ENCODE data around the gene ZNF232.
"Not testable (repeated sequence)": the region's sequence is repeated elsewhere in the genome, so short reads cannot be mapped to it uniquely, and the experiment has no call there.

Gene ZNF232

DNA sequence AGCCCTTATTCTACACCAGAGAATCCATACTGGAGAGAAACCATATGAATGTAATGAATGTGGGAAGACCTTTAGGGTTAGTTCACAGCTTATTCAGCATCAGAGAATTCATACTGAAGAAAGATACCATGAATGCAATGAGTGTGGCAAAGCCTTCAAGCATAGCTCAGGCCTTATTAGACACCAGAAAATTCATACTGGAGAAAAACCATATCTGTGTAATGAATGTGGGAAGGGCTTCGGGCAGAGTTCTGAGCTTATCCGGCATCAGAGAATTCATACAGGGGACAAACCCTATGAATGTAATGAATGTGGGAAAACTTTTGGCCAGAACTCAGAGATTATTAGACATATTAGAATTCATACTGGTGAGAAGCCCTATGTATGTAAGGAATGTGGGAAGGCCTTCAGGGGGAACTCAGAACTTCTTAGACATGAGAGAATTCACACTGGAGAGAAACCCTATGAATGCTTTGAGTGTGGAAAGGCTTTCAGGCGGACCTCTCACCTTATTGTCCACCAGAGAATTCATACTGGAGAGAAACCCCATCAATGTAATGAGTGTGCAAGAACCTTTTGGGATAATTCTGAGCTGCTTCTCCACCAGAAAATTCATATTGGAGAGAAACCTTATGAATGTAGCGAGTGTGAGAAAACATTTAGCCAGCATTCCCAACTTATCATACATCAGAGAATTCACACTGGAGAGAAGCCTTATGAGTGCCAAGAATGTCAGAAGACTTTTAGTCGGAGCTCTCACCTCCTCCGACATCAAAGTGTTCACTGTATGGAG is 19.3 kb downstream of the ZNF232 start:
- Mint-ChIP-seq H3K36me3 (peaks cover 73% of the 10 kb centered on the region), H3K27me3 (peaks cover 14% of the 10 kb centered on the region), H3K9me3 (peaks cover 85% of the 10 kb centered on the region), H3K27ac (no peak overlapping the region), H3K4me3 (no peak overlapping the region), H3K4me1 (peaks cover 4% of the 10 kb centered on the region)
- CTCF ChIA-PET, result no interaction called here
- no peak for DNase-seq

DNA sequence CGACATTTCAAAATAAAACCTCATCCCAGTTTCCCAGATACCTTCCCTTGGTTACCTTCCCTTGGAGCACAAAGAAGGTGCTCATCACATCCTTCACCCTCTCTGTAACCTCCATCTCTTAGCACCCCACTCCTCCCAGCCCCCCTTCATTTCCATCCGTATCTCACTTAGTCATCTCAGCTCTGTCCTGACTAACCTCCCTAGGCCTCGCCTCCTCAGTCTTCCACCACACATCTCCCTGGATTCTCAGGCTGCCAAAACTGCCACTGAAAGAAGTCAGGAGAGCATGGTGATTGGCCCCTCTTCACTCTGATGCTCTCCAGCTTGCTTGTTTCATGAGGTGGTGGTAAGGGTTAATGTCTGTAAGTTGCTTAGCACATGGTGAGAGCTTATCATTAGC is 31.1 kb downstream of the ZNF232 start:
- peaks cover 34% of the 10 kb centered on the region for H3K9me3 Mint-ChIP-seq
- CTCF ChIA-PET, result no interaction called here
- no peak overlapping the region for H3K4me3 Mint-ChIP-seq
- peaks cover 23% of the 10 kb centered on the region for H3K4me1 Mint-ChIP-seq
- peaks cover 6% of the 10 kb centered on the region for H3K27me3 Mint-ChIP-seq
- H3K36me3 Mint-ChIP-seq, result peaks cover 40% of the 10 kb centered on the region
- no peak for DNase-seq
- no peak overlapping the region for H3K27ac Mint-ChIP-seq

DNA sequence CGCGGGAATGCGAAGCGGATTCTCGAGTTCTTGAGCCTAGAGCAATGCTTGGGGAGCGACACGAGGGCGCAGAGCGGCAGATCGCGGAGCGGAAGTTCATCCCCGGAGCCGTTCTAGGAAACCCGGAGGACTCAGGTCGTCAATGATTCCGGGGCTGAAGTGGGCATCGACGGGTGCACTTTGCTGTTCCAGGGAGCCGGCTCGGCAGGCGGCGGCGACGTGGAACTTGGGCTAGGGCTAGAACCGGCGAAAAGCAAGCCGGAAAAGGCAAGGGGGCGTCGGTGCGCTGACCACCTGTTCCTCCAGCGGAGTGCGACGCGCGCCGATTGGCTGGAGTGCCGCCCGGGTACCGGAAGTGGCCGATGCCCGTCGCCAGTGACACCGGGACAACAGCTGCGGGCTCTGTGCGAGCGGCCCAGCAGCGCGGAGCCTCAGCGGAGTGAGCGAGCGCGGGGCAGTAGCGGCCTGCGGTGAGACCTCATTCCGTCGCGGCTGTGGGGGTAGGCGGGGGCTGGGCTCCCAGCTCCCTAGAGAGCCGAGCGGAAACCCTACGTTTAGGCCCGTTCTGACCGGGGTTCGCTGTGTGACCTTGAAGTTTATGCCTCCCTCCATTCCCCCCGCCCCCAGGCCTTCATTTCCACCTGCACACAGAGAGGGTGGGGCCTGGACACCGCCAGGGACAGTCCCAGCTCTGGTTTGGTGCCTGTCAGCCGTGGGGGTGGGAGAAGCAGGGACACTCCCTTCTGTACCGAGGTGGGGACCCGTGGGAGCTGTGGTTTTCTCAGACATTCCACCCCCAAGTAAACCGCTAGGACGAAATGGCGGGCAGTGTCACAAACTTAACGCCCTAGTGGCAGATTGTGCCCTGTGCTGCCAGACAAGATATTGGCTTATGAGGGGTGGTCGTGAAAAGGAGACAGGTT is 33.3 kb downstream of the ZNF232 start, which contains the start of gene ZFP3:
TSS of gene ZFP3 (plus strand) at position 362 of the 923 bp plus-strand sequence. CDS start 13,038 bp downstream, outside the sequence.
- peak within 1 kb of the TSS; percentile 85 for H3K27ac Mint-ChIP-seq
- H3K4me3 Mint-ChIP-seq, result peak within 1 kb of the TSS; percentile 88
- CTCF ChIA-PET, result interaction anchor here (0.5 to 1.2 kb wide), 4 partner anchors 33 to 118 kb away, joined by 3 to 4 read pairs (median 4); partner anchors contain the start of gene ZNF232
- peaks cover 26% of the 10 kb centered on the region for H3K36me3 Mint-ChIP-seq
- peak; percentile 85 for DNase-seq
- peaks cover 8% of the 10 kb centered on the region for H3K27me3 Mint-ChIP-seq
- H3K9me3 Mint-ChIP-seq, result peaks cover 20% of the 10 kb centered on the region
- H3K4me1 Mint-ChIP-seq, result peaks cover 23% of the 10 kb centered on the region

DNA sequence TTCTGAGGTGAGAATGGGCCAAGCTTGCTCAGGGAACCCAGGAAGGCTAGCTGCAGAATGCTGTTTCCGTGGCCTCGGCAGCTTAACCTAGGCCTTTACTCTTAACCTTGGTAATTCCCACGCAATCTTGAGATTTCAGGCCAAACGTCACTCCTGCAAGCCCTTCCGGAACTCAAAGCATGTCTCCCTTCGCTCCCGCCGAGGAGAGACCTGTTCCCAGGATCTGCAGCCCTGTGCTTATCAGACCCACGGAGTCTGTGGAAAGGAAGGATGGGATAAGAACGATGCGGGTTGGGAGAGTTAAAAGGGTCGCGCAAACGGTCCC is 33.9 kb downstream of the ZNF232 start:
- Mint-ChIP-seq H3K27ac (peak overlapping the region; percentile 85), H3K36me3 (peaks cover 22% of the 10 kb centered on the region), H3K27me3 (peaks cover 8% of the 10 kb centered on the region), H3K4me1 (peaks cover 23% of the 10 kb centered on the region), H3K9me3 (peaks cover 15% of the 10 kb centered on the region), H3K4me3 (peak overlapping the region; percentile 88)
- no peak for DNase-seq
- CTCF ChIA-PET, result interaction anchor here (1.1 kb wide), 1 partner anchor 35 kb away, joined by 4 read pairs; no protein-coding TSS in a partner anchor

DNA sequence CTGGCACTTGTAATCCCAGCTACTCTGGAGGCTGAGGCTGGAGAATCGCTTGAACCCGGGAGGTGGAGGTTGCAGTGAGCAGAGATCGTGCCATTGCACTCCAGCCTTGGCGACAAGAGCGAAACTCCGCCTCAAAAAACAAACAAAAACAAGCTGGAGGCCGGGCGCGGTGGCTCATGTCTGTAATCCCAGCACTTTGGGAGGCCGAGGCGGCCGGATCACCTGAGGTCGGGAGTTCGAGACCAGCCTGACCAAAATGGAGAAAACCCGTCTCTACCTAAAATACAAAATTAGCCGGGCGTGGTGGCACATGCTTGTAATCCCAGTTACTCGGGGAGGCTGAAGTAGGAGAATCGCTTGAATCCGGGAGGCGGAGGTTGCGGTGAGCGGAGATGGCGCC is 34.4 kb downstream of the ZNF232 start:
- CTCF ChIA-PET, H3K27ac Mint-ChIP-seq, DNase-seq, H3K27me3 Mint-ChIP-seq: not testable (repeated sequence)
- H3K4me3 Mint-ChIP-seq, result peak overlapping the region; percentile 88
- peaks cover 19% of the 10 kb centered on the region for H3K36me3 Mint-ChIP-seq
- H3K9me3 Mint-ChIP-seq, result peaks cover 12% of the 10 kb centered on the region
- H3K4me1 Mint-ChIP-seq, result peaks cover 23% of the 10 kb centered on the region

DNA sequence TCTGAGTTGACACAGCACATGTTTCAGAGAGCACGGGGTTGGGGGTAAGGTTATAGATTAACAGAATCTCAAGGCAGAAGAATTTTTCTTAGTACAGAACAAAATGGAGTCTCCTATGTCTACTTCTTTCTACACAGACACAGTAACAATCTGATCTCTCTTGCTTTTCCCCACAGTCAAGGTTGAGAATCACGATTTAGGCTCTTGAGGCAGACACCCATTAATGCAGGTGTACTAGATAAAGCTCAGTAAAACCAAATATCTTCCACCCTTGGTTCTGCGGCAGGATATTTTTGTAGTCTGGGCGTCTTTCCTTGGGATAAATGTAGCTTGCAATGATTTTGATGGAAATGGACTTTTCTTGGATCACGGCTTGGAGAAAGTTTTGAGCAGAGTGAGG is 36.2 kb downstream of the ZNF232 start:
- peaks cover 12% of the 10 kb centered on the region for H3K36me3 Mint-ChIP-seq
- peaks cover 19% of the 10 kb centered on the region for H3K4me1 Mint-ChIP-seq
- H3K4me3 Mint-ChIP-seq, H3K27me3 Mint-ChIP-seq, H3K27ac Mint-ChIP-seq, CTCF ChIA-PET, H3K9me3 Mint-ChIP-seq, DNase-seq: not testable (repeated sequence)

DNA sequence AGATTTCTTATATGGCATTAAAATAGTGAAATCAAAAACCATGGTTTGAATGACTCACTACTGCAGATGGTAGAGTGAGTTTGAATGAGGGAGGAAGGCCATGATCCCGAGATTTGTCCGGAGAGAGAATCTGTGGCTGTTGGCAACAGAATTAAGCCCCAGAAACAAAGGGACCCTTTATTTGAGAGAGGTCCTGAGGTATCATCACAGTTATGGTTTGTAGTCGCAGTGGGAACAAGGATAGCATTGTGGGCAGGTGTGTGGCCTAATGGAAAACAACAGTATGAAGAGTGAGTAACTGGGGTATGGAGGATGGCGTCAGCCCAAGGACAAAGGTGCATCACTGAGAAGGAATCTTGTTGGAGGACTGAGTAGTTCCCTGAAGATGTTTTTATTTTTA is 42.0 kb downstream of the ZNF232 start:
- H3K4me1 Mint-ChIP-seq, result no peaks in the 10 kb centered on the region
- peaks cover 4% of the 10 kb centered on the region for H3K36me3 Mint-ChIP-seq
- H3K27me3 Mint-ChIP-seq, result no peaks in the 10 kb centered on the region
- no peak overlapping the region for H3K27ac Mint-ChIP-seq
- no peaks in the 10 kb centered on the region for H3K9me3 Mint-ChIP-seq
- H3K4me3 Mint-ChIP-seq, result no peak overlapping the region
- no peak for DNase-seq
- CTCF ChIA-PET, result no interaction called here

DNA sequence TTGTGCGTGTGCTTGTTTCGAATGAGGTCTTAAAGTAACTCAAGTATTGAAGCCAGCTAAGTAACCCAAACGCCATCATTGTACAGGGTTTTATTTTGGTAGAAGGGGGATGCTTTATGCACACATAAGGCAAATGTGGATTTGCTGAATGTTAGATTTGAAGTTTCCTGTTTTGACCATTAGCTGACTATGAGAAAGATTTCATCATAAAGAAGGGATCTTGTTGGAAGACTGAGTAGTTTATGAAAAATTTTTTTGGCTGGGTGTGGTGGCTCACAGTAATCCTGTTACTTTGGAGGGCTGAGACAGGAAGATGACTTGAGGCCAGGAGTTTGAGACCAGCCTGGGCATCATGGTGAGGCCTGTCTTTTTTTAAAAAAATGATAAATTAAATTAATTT is 43.4 kb downstream of the ZNF232 start:
- Mint-ChIP-seq H3K4me1 (peaks cover under 1% of the 10 kb centered on the region), H3K27ac (no peak overlapping the region)
- CTCF ChIA-PET, result interaction anchor here (1.6 kb wide), 1 partner anchor 37 kb away, joined by 4 read pairs; no protein-coding TSS in a partner anchor

DNA sequence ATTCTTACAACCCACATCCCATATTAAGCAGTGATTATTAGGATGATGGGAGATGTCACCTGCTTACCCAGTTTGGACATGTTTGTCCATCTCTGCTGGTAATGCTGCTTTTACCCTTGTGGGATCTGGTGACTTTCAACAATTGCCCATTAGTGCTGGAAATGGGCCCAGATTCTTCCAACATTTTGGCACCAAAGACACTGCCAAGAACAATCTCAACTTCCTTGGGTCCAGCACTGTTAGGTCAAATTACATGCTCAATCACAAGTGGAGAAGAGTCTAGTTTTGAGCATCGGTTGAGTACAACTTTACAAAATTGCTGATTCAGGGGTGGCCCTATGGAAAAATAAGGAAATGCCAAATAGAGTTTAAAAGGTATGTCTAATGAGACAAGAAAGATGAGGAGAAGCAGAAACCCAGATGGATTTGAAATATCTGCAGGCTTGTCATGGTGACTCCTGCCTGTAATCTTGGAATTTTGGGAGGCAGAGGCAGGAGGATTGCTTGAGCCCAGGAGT is 46.4 kb downstream of the ZNF232 start:
- H3K36me3 Mint-ChIP-seq, result peaks cover 4% of the 10 kb centered on the region
- no peak for DNase-seq
- CTCF ChIA-PET, result interaction anchor here (0.6 to 1.1 kb wide), 2 partner anchors 45 to 87 kb away, joined by 3 to 4 read pairs; no protein-coding TSS in a partner anchor
- no peaks in the 10 kb centered on the region for H3K9me3 Mint-ChIP-seq
- no peaks in the 10 kb centered on the region for H3K27me3 Mint-ChIP-seq
- no peak overlapping the region for H3K27ac Mint-ChIP-seq
- H3K4me3 Mint-ChIP-seq, result no peak overlapping the region
- peaks cover 7% of the 10 kb centered on the region for H3K4me1 Mint-ChIP-seq

More for the DNA sequence above, 43.4 kb downstream of the ZNF232 start:
- Mint-ChIP-seq H3K27me3 (no peaks in the 10 kb centered on the region), H3K4me3 (no peak overlapping the region), H3K9me3 (no peaks in the 10 kb centered on the region), H3K36me3 (peaks cover 4% of the 10 kb centered on the region)
- no peak for DNase-seq

Measured in activated naive CD4-positive, alpha-beta T cell treated with anti-CD3 and anti-CD28 coated beads, Interleukin-2, amount 10 ng/mL, durations not matched to agents 7 days and 5 days (primary cell).